Dedifferentiated amniotic fluid mesenchymal stem cell (primary cell): ENCODE results near the gene SNCAIP.
"Not testable (repeated sequence)": the region's sequence is repeated elsewhere in the genome, so short reads cannot be mapped to it uniquely, and the experiment has no call there.

ENCODE experiments used
- DNase-seq: peaks from one replicate; pipeline ENCODE4 v3.0.0-alpha.2; 2016; ENCODE audit errors: extremely low spot score

SNCAIP gene

GRCh38 chr5:122464191-122464590, 152.2 kb downstream of the SNCAIP start:
- no peak for DNase-seq

- DNase-seq = no peak
Measured at GRCh38 chr5:122465031-122465577, 153.1 kb downstream of the SNCAIP start.

GRCh38 chr5:122465994-122466393, 154.0 kb downstream of the SNCAIP start:
- no peak for DNase-seq

GRCh38 chr5:122468351-122469116, 156.5 kb downstream of the SNCAIP start:
- no peak for DNase-seq

- no peak for DNase-seq
Measured at GRCh38 chr5:122469384-122469919, 157.4 kb downstream of the SNCAIP start.

- no peak for DNase-seq
Measured at GRCh38 chr5:122470365-122470764, 158.3 kb downstream of the SNCAIP start.

- no peak for DNase-seq
Measured at GRCh38 chr5:122471031-122471751, 159.2 kb downstream of the SNCAIP start.

- DNase-seq = no peak
Measured at GRCh38 chr5:122471752-122472061, 159.7 kb downstream of the SNCAIP start.

GRCh38 chr5:122473138-122473843, 161.3 kb downstream of the SNCAIP start:
- peak; percentile 40 for DNase-seq

GRCh38 chr5:122473941-122474340, 161.9 kb downstream of the SNCAIP start:
- DNase-seq = no peak

GRCh38 chr5:122478741-122479442, 166.9 kb downstream of the SNCAIP start:
- DNase-seq = peak; percentile 86

- DNase-seq = no peak
Measured at GRCh38 chr5:122480146-122480545, 168.1 kb downstream of the SNCAIP start.

GRCh38 chr5:122484103-122484502, 172.1 kb downstream of the SNCAIP start:
- no peak for DNase-seq

GRCh38 chr5:122485226-122485625, 173.2 kb downstream of the SNCAIP start:
- no peak for DNase-seq

- not testable (repeated sequence) for DNase-seq
Measured at GRCh38 chr5:122486616-122487015, 174.6 kb downstream of the SNCAIP start.

GRCh38 chr5:122490718-122491117, 178.7 kb downstream of the SNCAIP start:
- DNase-seq = no peak

- DNase-seq = no peak
Measured at GRCh38 chr5:122492675-122493074, 180.6 kb downstream of the SNCAIP start.

GRCh38 chr5:122493091-122494021, 181.3 kb downstream of the SNCAIP start:
- DNase-seq = no peak

- DNase-seq = no peak
Measured at GRCh38 chr5:122494109-122494508, 182.1 kb downstream of the SNCAIP start.

- DNase-seq = peak; percentile 57
Measured at GRCh38 chr5:122498163-122498562, 186.1 kb downstream of the SNCAIP start.
